Measurements from ENCODE around the gene CCDC74B.
"Not testable (repeated sequence)": the region's sequence is repeated elsewhere in the genome, so short reads cannot be mapped to it uniquely, and the experiment has no call there.

The CCDC74B gene

GRCh38 chr2:130185436-130185835 is 40.5 kb upstream of the CCDC74B start:
- H3K4me3 ChIP-seq (ENCODE audit: control insufficient read depth, low read depth, low read length) = no peak overlapping the region
- no peak for DNase-seq (ENCODE audit: low read depth)
- no peak for TF ChIP-seq CTCF (conservative IDR thresholded peaks at IDR 0.05; ENCODE audit: control insufficient read depth, insufficient read depth, low read depth, low read length)

- DNase-seq (ENCODE audit: low read depth) = peak; percentile 35
- no peak for TF ChIP-seq CTCF (conservative IDR thresholded peaks at IDR 0.05; ENCODE audit: control insufficient read depth, insufficient read depth, low read depth, low read length)
- peak overlapping the region; percentile 63 for H3K4me3 ChIP-seq (ENCODE audit: control insufficient read depth, low read depth, low read length)
These were observed 38.8 kb upstream of the CCDC74B start for GRCh38 chr2:130183512-130184373.

- peak; percentile 31 for DNase-seq (ENCODE audit: low read depth)
These were observed 38.1 kb upstream of the CCDC74B start for GRCh38 chr2:130182826-130183511.

GRCh38 chr2:130181880-130182682 is 37.2 kb upstream of the CCDC74B start, which contains the start of gene MZT2B:
MZT2B (plus strand) TSS chr2:130182262; CDS start chr2:130182283, 21 bp downstream.
- TF ChIP-seq CTCF (conservative IDR thresholded peaks at IDR 0.05; ENCODE audit: control insufficient read depth, insufficient read depth, low read depth, low read length) = peak; percentile 14
- DNase-seq (ENCODE audit: low read depth) = peak; percentile 77
- H3K4me3 ChIP-seq (ENCODE audit: control insufficient read depth, low read depth, low read length) = peak within 1 kb of the TSS; percentile 86

More at GRCh38 chr2:130182826-130183511, 38.1 kb upstream of the CCDC74B start:
- H3K4me3 ChIP-seq (ENCODE audit: control insufficient read depth, low read depth, low read length) = peak overlapping the region; percentile 63

GRCh38 chr2:130181325-130181879 is 36.5 kb upstream of the CCDC74B start, which contains the start of gene SMPD4:
SMPD4 (minus strand) TSS chr2:130181602; CDS start chr2:130176592, 5,010 bp downstream.
- H3K4me3 ChIP-seq (ENCODE audit: control insufficient read depth, low read depth, low read length) = peak within 1 kb of the TSS; percentile 86
- peak; percentile 90 for DNase-seq (ENCODE audit: low read depth)
- no peak for TF ChIP-seq CTCF (conservative IDR thresholded peaks at IDR 0.05; ENCODE audit: control insufficient read depth, insufficient read depth, low read depth, low read length)

- peak overlapping the region; percentile 86 for H3K4me3 ChIP-seq (ENCODE audit: control insufficient read depth, low read depth, low read length)
These were observed 35.8 kb upstream of the CCDC74B start for GRCh38 chr2:130180404-130181324.

GRCh38 chr2:130174866-130175265 is 30.0 kb upstream of the CCDC74B start:
- DNase-seq (ENCODE audit: low read depth); H3K4me3 ChIP-seq (ENCODE audit: control insufficient read depth, low read depth, low read length): not testable (repeated sequence)

More at GRCh38 chr2:130180404-130181324, 35.8 kb upstream of the CCDC74B start:
- not testable (repeated sequence) for DNase-seq (ENCODE audit: low read depth)
